HG02981 (cell line): Measurements from ENCODE around the gene RPS6KC1.
A peak's percentile ranks its signal among the peaks of the same experiment; 100 is the strongest.
"Not testable (repeated sequence)": the region's sequence is repeated elsewhere in the genome, so short reads cannot be mapped to it uniquely, and the experiment has no call there.

Experiments
- ATAC-seq: cut with Tn5 transposase; IDR thresholded peaks from one replicate; pipeline ENCODE4 v1.9.1; 2021; ENCODE audit warnings: mild to moderate bottlenecking, moderate library complexity; ENCODE audit not compliant: unreplicated experiment

The RPS6KC1 gene

DNA sequence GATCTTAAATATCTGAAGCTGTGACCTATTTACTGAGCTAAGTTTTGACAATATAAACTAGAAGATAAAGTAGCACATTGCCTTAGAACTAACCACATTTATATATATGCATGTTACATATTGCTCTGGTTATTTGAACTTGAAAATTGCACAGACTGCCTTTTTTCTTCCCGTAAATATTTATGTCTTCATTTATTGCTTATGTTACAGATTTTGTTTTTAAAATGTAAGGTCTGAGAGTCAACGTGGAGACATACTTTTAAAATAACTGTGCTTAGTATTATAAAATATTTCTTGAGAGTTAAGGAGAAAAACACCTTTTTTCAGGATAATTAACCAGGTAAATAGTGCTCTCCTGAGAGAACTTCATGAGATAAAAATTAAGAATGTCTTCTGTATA is 3.1 kb downstream of the RPS6KC1 start:
- no peak for ATAC-seq

DNA sequence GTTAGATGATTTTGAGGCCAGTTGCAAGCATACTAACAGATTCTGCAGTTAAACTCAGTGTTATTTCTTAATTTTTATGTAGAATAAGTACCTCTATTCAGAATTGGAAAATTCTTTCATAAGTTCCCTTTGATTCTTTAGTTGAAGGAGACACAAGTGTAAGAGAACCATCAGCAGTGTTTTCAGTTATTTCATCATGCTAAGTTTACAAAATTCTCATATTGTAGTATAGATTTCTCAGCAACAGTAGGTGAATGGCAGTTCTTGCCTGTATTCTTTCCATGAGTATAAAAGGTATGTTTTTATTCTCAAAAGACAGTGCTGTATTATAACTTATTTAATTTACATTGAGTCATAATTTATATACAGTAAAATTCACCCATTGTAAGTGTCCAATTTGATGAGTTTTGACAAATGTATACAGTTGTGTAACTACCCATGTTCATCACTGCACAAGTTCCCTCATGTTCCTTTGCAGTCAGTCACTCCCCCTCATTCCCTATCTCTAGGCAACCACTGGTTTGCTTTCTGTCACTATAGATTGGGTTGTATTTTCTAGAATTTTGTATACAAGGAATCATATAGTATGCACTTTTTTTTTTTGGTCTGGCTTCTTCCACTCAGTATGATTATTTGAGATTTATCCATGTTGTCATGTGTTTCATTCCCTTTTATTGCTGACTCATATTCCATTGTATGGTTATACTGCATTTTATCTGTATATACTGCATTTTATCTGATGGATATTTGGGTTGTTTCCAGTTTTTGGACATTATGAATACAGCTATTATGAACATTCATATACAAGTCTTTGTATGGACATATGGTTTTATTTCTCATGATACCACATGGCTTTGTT is 3.9 kb downstream of the RPS6KC1 start:
- no peak for ATAC-seq

DNA sequence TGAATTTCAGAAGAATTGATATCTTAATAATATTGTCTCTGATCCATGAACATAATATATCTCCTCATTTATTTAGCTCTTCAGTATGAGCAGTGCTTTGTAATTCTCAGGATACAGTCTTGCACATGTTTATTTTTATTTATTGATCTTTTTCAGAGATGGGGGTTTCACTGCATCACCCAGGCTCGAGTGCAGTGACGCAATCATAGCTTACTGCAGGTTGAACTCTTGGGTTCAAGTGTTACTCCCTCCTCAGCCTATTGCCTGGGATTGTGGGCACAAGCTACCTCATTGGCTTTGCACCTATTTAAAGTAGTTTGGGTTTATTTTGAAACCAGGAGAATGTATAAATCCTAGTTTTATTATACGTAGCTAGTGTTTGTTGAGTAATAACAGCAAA is 4.7 kb downstream of the RPS6KC1 start:
- no peak for ATAC-seq

DNA sequence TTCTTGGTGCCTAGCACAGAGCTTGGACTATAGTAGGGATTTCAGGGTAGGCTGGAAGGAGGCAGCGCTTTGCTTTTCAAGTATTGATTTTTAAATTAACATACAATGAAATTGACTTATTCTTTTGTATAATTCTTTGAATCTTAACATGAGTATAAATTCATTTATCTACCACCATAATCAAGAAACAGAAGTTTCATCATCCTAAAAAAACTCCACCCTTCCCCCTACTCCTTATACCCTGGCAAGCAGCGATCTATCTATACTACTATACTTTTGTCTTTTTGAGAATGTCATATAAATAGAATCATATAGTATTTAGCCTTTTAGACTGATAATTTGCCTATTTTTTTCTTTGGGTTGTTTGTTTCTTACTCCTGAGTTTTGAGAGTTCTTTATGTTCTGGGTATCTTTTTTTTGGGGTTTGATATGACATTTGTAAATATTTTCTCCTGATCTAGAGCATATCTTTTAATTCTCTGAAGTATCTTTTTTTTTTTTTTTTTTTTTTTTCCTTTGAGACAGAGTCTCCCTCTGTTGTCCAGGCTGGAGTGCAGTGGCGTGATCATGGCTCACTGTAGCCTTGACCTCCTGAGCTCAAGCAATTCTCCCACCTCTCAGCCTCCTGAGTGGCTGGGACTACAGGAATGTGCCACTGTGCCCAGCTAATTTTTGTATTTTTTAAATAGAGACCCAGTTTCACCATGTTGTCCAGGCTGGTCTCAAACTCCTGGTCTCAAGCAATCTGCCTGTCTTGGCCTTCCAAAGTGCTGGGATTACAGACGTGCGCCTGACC is 6.4 kb downstream of the RPS6KC1 start:
- ATAC-seq: no peak

DNA sequence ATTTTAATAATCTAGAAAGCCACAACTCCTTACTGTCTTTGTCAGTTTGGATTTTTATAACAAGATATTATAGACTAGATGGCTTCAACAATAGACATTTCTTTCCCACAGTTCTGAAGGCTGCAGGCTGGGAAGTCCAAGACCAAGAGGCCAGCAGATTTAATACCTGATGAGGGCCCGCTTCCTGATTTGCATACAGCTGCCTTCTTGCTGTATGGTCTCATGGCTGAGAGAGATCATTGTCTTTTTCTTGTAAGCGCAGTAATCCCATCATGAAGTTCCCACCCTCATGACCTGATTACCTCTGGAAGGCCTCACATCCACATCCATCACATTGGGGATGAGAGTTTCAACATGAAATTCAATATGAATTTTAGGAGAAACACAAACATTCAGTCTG is 9.8 kb downstream of the RPS6KC1 start:
- no peak for ATAC-seq

DNA sequence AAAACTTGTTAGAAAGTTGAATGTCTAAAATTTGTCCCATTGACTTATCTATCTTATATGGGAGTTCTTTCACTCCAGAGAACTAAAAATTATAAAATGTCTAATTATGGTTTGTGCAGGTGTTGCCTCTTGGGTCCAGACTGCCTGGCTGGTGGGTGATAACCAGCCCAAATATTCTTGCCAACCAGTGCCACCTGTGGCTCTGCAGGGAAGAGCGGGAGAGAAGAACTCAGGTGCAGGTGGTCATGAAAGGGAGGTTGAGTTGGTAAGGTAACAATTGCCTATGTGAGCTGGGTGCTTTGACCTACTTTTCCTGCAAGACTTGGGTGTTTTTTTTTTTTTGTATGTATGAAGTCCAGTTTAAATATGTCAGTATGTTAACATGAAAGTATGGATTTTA is 10.2 kb downstream of the RPS6KC1 start:
- ATAC-seq: no peak

DNA sequence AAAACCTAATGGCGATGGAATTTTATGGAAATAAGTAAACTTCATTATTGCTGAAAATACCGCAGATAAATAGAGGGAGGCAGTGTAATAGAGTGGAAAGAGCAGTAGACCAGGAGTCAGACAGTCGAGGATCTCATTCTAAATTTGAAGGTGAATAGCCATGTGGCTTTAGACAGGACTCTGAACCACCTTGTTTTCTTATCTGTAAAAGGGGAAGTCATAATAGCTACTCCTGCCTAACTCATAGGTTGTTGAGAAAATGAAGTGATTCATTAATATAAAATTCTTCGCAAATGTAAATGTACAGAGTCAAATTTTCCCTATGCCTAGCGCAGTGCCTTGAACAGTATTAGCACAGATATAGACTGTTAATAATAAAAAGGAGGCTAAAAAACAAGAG is 14.8 kb downstream of the RPS6KC1 start:
- ATAC-seq: no peak

DNA sequence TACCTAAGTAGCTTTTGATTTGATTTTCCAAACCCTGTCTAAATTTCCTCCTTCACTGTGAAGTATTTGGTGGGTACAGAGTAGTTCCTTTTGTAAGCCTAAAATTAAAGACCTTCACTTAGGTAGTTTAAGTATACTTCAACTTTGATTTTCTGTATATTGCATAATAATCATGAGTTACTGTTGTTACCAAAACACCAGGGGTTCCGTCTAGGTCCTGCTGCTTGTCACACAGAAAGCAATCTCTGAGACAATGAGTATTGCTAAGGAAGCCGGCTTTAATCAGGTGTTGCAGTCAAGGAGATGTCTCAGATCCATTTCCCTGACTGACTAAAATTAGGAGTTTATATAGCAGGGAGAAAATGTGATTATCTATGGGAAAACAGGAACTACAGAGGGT is 15.3 kb downstream of the RPS6KC1 start:
- no peak for ATAC-seq

DNA sequence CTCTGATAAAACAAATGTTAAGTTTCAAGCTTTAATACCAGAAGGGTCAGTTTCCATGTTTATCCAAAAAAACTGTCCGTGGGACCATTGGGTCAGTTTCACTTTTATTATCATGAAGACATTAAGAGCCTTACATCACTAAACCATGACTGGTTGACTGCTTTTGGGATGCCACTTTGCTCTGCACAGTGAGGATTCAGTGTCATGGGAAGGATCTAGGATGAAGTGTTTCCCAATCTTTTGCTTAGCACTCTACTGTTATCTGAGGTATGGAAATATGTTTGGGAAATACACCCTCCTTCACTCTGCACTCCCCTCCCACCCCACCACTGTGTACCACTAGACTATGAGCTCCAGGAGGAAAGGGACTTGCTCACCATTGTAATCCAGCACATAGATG is 16.3 kb downstream of the RPS6KC1 start:
- no peak for ATAC-seq

DNA sequence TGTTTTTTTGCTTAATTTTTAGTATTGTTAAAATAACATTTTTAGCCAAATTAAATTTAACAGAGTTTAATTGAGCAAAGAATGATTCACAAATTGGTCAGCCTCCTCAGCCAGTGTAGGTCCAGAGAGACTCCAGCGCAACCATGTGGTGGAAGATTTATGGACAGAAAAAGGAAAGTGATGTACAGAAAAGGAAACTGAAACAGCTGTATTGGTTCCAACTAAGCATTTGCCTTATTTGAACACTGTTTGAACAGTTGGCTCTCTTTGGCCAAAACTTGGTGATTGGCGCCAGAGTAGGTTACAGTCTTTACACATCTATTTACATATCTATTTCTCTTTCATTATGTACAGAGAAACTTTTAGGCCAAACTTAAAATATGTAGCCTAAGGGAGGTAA is 19.4 kb downstream of the RPS6KC1 start:
- peak; percentile 94 for ATAC-seq

DNA sequence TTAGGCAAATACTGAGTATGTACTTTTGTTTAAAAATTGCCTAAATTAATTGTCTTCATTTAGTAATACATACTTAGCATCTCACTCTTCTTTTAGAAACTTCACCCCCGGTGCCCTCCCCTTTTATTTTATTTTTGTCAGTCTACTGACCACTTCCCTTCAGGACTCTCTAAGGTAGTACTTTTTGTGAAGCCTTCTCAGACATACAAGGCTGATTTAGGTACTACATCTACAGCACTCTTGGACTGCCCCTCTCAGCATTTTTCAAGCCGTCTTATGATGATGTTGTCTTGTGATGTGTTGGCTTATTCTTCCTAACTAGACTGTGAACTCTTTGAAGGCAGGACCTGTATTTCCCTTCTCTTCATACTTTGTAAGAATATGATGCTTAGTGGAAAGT is 24.7 kb downstream of the RPS6KC1 start:
- ATAC-seq: peak; percentile 87

DNA sequence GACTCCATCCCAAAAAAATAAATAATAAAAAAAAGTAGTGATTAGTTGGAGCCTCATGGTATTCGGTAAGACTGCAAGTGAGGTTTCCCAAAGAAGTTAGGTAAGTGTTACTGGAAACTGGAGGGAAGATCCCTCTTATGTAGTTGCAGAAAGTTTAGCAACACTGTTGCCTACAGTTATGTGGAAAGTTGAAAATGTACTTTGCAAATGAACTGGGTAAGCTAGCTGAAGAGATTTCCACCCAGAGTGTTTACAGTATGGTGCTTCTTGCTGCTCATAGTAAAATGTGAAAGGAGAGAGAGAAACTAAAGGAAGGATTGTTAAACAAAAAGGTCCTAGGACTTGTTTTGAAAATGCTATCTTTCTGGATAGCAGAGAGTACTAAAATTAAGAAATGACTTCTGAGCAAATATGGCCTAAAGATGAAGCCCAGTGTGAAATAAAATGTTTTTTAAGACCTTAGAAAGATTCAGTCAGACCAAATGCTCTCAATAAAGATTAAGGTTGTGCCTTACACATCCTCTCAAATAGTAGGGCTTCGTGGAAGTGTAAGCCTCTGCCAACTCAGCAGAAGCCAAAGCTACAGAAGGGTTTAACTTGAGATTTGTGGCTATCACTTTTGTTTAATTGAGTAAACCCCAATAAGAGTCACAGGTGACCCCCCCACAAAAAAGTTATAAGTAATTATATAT is 31.5 kb downstream of the RPS6KC1 start:
- ATAC-seq: no peak

DNA sequence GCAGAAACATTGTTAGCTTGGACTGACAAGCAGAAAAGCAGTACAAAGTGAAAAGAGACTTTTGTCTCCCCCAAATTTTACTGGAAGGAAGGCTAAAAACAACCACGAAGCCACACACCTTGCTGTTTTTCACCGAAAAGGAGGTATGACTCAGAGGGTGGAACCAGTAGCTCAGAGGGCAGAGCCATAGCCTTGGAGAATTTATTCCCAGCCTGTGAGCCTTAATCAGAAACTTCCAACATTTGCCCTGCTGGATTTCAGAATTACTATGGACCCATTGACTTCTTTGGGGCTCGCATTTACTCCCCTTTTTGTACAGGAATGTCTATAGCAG is 32.0 kb downstream of the RPS6KC1 start:
- no peak for ATAC-seq

DNA sequence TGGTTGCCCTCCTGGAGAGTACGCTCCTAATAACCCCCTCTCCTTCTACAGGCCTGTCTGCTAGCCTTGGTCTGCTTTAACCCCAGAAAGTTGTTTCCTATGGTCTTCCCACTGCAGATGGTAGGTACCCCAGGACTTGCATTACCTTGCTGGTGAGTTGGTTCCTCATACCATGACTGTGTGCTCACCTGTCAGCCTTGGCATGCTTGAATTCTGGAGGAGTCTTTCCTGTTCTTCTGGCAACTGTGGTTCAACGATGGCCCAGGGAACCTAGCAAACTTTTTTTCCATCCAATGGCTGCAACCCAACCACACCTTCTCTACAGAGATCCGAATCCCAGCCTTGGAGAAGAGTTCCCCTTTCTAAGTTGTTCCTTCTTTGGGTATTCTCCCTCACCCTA is 36.9 kb downstream of the RPS6KC1 start:
- no peak for ATAC-seq

DNA sequence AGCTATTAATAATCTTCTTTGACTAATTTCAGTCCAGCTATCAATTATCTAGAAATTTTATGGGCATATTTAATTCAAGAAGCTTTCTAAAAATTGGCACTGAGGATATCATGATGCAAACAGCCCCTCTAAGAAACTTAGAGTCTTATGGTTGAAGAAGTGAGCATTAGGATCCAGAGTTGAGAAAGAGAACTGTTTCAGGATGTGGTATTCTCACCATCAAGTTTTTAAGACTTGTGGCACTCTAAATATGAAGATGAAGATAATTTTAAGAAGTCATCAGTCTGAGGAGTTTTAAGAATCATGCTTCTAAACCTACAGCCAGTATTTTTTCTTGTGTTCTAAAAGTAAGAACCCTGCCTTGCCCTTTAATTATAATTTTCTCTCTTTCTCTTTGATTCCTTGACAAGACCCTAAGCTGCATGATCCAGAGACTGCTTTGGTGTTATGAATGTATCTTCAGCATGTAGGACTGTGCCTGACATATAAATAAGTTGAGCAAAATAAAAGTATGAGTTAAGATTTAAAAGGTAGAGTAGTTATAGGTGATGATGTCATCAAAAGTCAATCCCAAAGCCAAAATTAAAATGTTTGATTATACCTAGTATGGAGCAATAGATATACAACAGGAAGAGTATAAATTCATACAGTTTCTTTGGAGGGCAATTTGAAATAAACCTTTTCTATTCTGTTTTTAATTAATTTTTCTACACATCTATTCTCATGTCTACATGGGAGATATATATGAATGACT is 39.1 kb downstream of the RPS6KC1 start:
- no peak for ATAC-seq

DNA sequence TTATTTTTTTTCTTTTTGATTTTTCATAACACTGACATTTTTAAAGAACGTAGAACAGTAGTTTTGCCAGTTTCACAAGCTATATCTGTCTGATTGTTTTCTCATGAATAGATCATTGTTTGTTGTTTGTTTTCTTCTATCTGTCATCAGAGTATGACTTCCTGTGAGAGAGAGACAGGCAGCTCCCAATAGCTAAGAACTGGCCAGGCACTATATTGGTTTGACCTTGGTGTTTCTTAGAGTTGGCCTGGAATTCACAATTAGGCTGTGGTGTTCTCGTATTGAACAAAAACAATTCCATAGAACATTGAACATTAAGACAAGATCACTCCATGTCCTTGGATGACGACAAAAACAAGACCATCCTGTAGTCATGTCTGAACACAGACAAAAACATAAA is 43.4 kb downstream of the RPS6KC1 start:
- no peak for ATAC-seq

DNA sequence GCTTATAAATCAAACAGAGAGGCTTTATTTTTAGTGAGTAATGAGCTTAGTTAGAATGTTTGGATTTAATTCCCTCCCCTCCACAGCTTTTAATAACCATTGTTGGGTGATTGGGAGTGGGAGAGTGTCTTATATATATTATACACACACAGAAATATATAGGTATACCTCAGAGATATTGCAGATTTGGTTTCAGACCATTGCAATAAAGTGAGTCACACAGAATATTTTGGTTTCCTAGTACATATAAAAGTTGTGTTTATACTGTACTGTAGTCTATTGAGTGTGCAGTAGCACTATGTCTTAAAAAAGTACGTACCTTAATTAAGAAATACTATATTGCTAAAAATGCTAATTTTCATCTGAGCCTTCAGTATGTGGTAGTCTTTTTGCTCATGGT is 44.4 kb downstream of the RPS6KC1 start:
- no peak for ATAC-seq

DNA sequence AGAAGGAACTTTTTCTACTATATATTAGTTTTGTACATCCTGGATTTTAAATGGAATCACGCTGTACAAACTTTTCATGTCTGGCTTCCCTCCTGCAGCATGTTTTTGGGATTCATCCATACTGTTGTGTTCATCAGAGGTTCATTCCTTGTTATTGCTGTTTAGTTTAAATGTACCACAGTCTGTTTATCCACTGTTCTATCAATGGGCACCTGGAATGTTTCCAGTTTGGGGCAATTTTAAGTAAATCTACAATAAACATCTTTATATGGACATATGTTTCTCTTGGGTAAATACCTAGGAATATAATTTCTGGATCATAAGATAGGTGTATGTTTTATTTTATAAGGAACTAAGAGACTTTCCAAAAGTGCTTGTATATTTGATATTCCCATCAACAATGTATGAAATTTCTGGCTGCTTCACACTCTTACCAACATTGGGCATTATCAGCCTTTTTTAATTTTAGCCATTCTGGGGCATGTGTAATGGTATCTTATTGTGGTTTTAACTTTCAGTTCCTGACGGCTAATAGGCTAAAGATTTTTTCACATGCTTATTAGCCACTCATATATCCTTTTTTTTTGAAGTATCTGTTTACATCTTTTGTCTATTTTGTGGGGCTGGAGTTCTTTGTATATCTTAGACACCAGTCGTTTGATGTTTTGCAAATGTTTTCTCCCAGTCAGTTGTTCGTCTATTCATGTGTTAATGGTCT is 48.8 kb downstream of the RPS6KC1 start:
- ATAC-seq: no peak

DNA sequence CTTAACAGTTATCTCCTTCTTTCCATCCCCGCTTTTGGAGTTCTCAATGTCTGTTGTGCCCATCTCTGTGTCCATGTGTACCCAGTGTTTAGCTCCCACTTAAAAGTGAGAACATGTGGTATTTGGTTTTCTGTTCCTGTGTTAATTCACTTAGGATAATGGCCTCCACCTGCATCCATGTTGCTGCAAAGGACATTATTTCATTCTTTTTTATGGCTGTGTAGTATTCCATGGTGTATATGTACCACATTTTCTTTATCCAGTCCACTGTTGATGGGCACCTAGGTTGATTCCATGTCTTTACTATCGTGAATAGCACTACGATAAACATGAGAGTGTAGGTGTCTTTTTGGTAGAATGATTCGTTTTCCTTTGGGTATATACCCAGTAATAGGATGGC is 49.5 kb downstream of the RPS6KC1 start:
- not testable (repeated sequence) for ATAC-seq
